NCI-H2081 treated with DMSO at 0.1 percent for 48 hours (cell line): ENCODE results near the gene NOP16.
A peak's percentile ranks its signal among the peaks of the same experiment; 100 is the strongest.

Experiments used
- DNase-seq: peaks from one replicate; lab custom pipeline; 2025; lab: John Stamatoyannopoulos, UW

NOP16 gene

GRCh38 chr5:176386491-176386890 lies 1.9 kb downstream of the NOP16 start:
- DNase-seq, result no peak

- no peak for DNase-seq
Observed at GRCh38 chr5:176384991-176385390, 3.4 kb downstream of the NOP16 start.

GRCh38 chr5:176384366-176384930 lies 4.0 kb downstream of the NOP16 start:
- DNase-seq, result no peak

GRCh38 chr5:176383961-176384360 lies 4.4 kb downstream of the NOP16 start:
- DNase-seq, result no peak

GRCh38 chr5:176383248-176383905 lies 5.0 kb downstream of the NOP16 start:
- DNase-seq, result no peak

GRCh38 chr5:176382721-176383120 lies 5.7 kb downstream of the NOP16 start:
- DNase-seq, result no peak

GRCh38 chr5:176381979-176382378 lies 6.4 kb downstream of the NOP16 start:
- DNase-seq, result no peak

- no peak for DNase-seq
Observed at GRCh38 chr5:176381423-176381822, 7.0 kb downstream of the NOP16 start.

GRCh38 chr5:176379881-176380280 lies 8.5 kb downstream of the NOP16 start:
- DNase-seq, result no peak

GRCh38 chr5:176373100-176373818 lies 15.1 kb downstream of the NOP16 start:
- DNase-seq, result no peak

- DNase-seq, result no peak
Observed at GRCh38 chr5:176371621-176372539, 16.5 kb downstream of the NOP16 start.

GRCh38 chr5:176369934-176370711 lies 18.3 kb downstream of the NOP16 start:
- no peak for DNase-seq

- no peak for DNase-seq
Observed at GRCh38 chr5:176368726-176369125, 19.7 kb downstream of the NOP16 start.

GRCh38 chr5:176366232-176366894 lies 22.0 kb downstream of the NOP16 start:
- no peak for DNase-seq

- DNase-seq, result no peak
Observed at GRCh38 chr5:176365351-176366231, 22.8 kb downstream of the NOP16 start, which contains the start of gene ARL10. Gene ARL10 (plus strand): TSS chr5:176365487. CDS start chr5:176365564, 77 bp downstream.

- no peak for DNase-seq
Observed at GRCh38 chr5:176364765-176365350, 23.5 kb downstream of the NOP16 start.

GRCh38 chr5:176362233-176362490 lies 26.2 kb downstream of the NOP16 start:
- DNase-seq, result no peak

- peak; percentile 50 for DNase-seq
Observed at GRCh38 chr5:176361437-176362232, 26.8 kb downstream of the NOP16 start, which contains the start of gene KIAA1191. Gene KIAA1191 (minus strand): TSS chr5:176361764. CDS start chr5:176359508, 2,256 bp downstream.
